GM08714 (cell line): ENCODE results near the gene GOSR1.
"Not testable (repeated sequence)": the region's sequence is repeated elsewhere in the genome, so short reads cannot be mapped to it uniquely, and the experiment has no call there.

Experiments
- H3K4me3 ChIP-seq: fragments of 200-500 bp; sonication (Bioruptor generic); 2 replicates; pipeline ENCODE4 v1.5.1; 2014; ENCODE audit warnings: mild to moderate bottlenecking, low read length, inconsistent platforms
- ZNF274 ChIP-seq: IDR thresholded peaks from 2 replicates; pipeline ENCODE4 v1.6.1; 2012; ENCODE audit warnings: mild to moderate bottlenecking, low read depth, low read length

GOSR1 gene

GRCh38 chr17:30559656-30560055 is 82.4 kb downstream of the GOSR1 start:
- H3K4me3 ChIP-seq, result no peak overlapping the region
- no peak for TF ChIP-seq ZNF274

GRCh38 chr17:30560117-30561026 is 83.2 kb downstream of the GOSR1 start:
- not testable (repeated sequence) for H3K4me3 ChIP-seq

GRCh38 chr17:30561766-30562165 is 84.6 kb downstream of the GOSR1 start:
- not testable (repeated sequence) for H3K4me3 ChIP-seq

- H3K4me3 ChIP-seq, result not testable (repeated sequence)
Observed at GRCh38 chr17:30563131-30563904, 86.1 kb downstream of the GOSR1 start.

- not testable (repeated sequence) for H3K4me3 ChIP-seq
Observed at GRCh38 chr17:30563905-30564390, 86.7 kb downstream of the GOSR1 start.

GRCh38 chr17:30564422-30565072 is 87.3 kb downstream of the GOSR1 start:
- not testable (repeated sequence) for H3K4me3 ChIP-seq

- H3K4me3 ChIP-seq, result no peak overlapping the region
- TF ChIP-seq ZNF274, result no peak
Observed at GRCh38 chr17:30565073-30565935, 88.1 kb downstream of the GOSR1 start.

- not testable (repeated sequence) for H3K4me3 ChIP-seq
Observed at GRCh38 chr17:30566104-30566503, 88.9 kb downstream of the GOSR1 start.

GRCh38 chr17:30566516-30567225 is 89.5 kb downstream of the GOSR1 start:
- H3K4me3 ChIP-seq, result not testable (repeated sequence)

- TF ChIP-seq ZNF274, result no peak
- H3K4me3 ChIP-seq, result no peak overlapping the region
Observed at GRCh38 chr17:30567231-30568116, 90.3 kb downstream of the GOSR1 start.

- TF ChIP-seq ZNF274, result no peak
- no peak overlapping the region for H3K4me3 ChIP-seq
Observed at GRCh38 chr17:30568117-30568430, 90.9 kb downstream of the GOSR1 start.

- H3K4me3 ChIP-seq, result not testable (repeated sequence)
Observed at GRCh38 chr17:30569531-30570175, 92.4 kb downstream of the GOSR1 start.

- no peak overlapping the region for H3K4me3 ChIP-seq
- no peak for TF ChIP-seq ZNF274
Observed at GRCh38 chr17:30570191-30570590, 93.0 kb downstream of the GOSR1 start.
